IMR-90 (cell line): ENCODE results near the gene ACTBL2. TPM values are rescaled to one million over a fixed set of nuclear protein-coding genes. Genes with fewer than 3 reads are reported as not detected.

ENCODE experiments used
- ATAC-seq: fragments of 200-7000 bp; cut with Tn5 transposase; 2 replicates; pipeline ENCODE4 v1.9.1; 2020; ENCODE audit warnings: low read depth, mild to moderate bottlenecking, moderate library complexity
- BruUV-seq: library from RNA; stranded (reverse); fragments of 400-500 nt; replicated peaks from 2 replicates; lab custom pipeline; 2021; lab: Mats Ljungman, UMichigan
- CTCF ChIA-PET: fragments of 300-600 bp; formaldehyde crosslinking; extraction: SDS; loops from one replicate; lab custom pipeline; 2021; ENCODE audit warnings: antibody characterized with exemption; lab: Yijun Ruan, JAX
- POLR2A ChIA-PET: fragments of 300-600 bp; sonication (Branson Sonifier 250); formaldehyde crosslinking; loops from one replicate; lab custom pipeline; 2022; ENCODE audit warnings: antibody characterized with exemption; ENCODE audit not compliant: unreplicated experiment; lab: Charles Lee
- DNase-seq: peaks from one replicate; pipeline ENCODE4 v3.0.0; 2013
- H2AFZ ChIP-seq: replicated peaks from 2 replicates; pipeline ENCODE3; 2013; ENCODE audit warnings: low read length, mild to moderate bottlenecking; ENCODE audit not compliant: poor library complexity
- H2AK5ac ChIP-seq: 2 replicates; pipeline ENCODE4 v1.6.1; 2013; ENCODE audit warnings: low read depth, low read length, inconsistent platforms
- H2AK9ac ChIP-seq: replicated peaks from 2 replicates; pipeline ENCODE3; 2013; ENCODE audit warnings: mild to moderate bottlenecking, low read depth, low read length, moderate library complexity; ENCODE audit not compliant: poor library complexity
- H2BK120ac ChIP-seq: 2 replicates; pipeline ENCODE4 v1.6.1; 2013; ENCODE audit warnings: low read depth, low read length, inconsistent platforms
- H2BK15ac ChIP-seq: 3 replicates; pipeline ENCODE4 v1.6.1; 2013; ENCODE audit warnings: low read depth, low read length, inconsistent platforms
- H2BK20ac ChIP-seq: 2 replicates; pipeline ENCODE4 v1.6.1; 2013; ENCODE audit warnings: low read depth, mild to moderate bottlenecking, inconsistent platforms, low read length, moderate library complexity
- H2BK5ac ChIP-seq: 2 replicates; pipeline ENCODE4 v1.6.1; 2013; ENCODE audit warnings: mild to moderate bottlenecking, low read depth, low read length, inconsistent platforms; ENCODE audit not compliant: poor library complexity, severe bottlenecking
- H3K14ac ChIP-seq: replicated peaks from 2 replicates; pipeline ENCODE4 v1.6.1; 2013; ENCODE audit warnings: low read depth, low read length, inconsistent platforms
- H3K18ac ChIP-seq: 2 replicates; pipeline ENCODE4 v1.6.1; 2013; ENCODE audit warnings: low read depth, low read length, control low read depth
- H3K23ac ChIP-seq: 2 replicates; pipeline ENCODE4 v1.6.1; 2013; ENCODE audit warnings: low read depth, low read length, inconsistent platforms
- H3K27ac ChIP-seq: 2 replicates; pipeline ENCODE4 v1.5.1; 2013; ENCODE audit warnings: mild to moderate bottlenecking, control low read depth, low read length; ENCODE audit not compliant: insufficient read depth
- H3K27me3 ChIP-seq: 2 replicates; pipeline ENCODE4 v1.6.1; 2013; ENCODE audit warnings: low read length; ENCODE audit not compliant: control insufficient read depth, insufficient read depth
- H3K36me3 ChIP-seq: 2 replicates; pipeline ENCODE4 v1.6.1; 2013; ENCODE audit warnings: low read length, mixed read lengths; ENCODE audit not compliant: control insufficient read depth, insufficient read depth
- H3K4ac ChIP-seq: 2 replicates; pipeline ENCODE4 v1.6.1; 2013; ENCODE audit warnings: low read depth, low read length, inconsistent platforms
- H3K4me1 ChIP-seq: 2 replicates; pipeline ENCODE4 v1.6.1; 2013; ENCODE audit warnings: low read length, mixed read lengths; ENCODE audit not compliant: control insufficient read depth, insufficient read depth
- H3K4me2 ChIP-seq: 2 replicates; pipeline ENCODE4 v1.6.1; 2013; ENCODE audit warnings: low read depth, mild to moderate bottlenecking, control low read depth, low read length, moderate library complexity
- H3K4me3 ChIP-seq: 2 replicates; pipeline ENCODE4 v1.5.1; 2013; ENCODE audit warnings: low read depth, mild to moderate bottlenecking, control low read depth, low read length, moderate library complexity; ENCODE audit not compliant: insufficient read depth
- H3K56ac ChIP-seq: 2 replicates; pipeline ENCODE4 v1.6.1; 2013; ENCODE audit warnings: low read length, inconsistent platforms; ENCODE audit not compliant: insufficient read depth; ENCODE audit errors: extremely low read depth
- H3K79me1 ChIP-seq, 2 experiments: 2 replicates each; pipeline ENCODE4 v1.6.1; 2013; ENCODE audit warnings: low read length in 2 of 2, inconsistent platforms in 1 of 2, low read depth in 1 of 2
- H3K9ac ChIP-seq: 2 replicates; pipeline ENCODE4 v1.6.1; 2013; ENCODE audit warnings: low read depth, low read length, control low read depth
- H3K9me1 ChIP-seq: 2 replicates; pipeline ENCODE4 v1.6.1; 2013; ENCODE audit warnings: low read length, inconsistent platforms; ENCODE audit not compliant: insufficient read depth
- H3K9me3 ChIP-seq: 2 replicates; pipeline ENCODE4 v1.6.1; 2013; ENCODE audit warnings: low read length; ENCODE audit not compliant: control insufficient read depth, insufficient read depth
- H4K20me1 ChIP-seq: 2 replicates; pipeline ENCODE4 v1.6.1; 2013; ENCODE audit warnings: low read length, inconsistent platforms; ENCODE audit not compliant: insufficient read depth
- H4K5ac ChIP-seq: 2 replicates; pipeline ENCODE4 v1.6.1; 2013; ENCODE audit warnings: mild to moderate bottlenecking, low read depth, low read length, control low read depth
- H4K8ac ChIP-seq, 2 experiments: 2 replicates each; pipeline ENCODE4 v1.6.1; 2013; ENCODE audit warnings: low read depth in 2 of 2, low read length in 2 of 2, control low read depth in 1 of 2, inconsistent platforms in 1 of 2
- H4K91ac ChIP-seq: 2 replicates; pipeline ENCODE4 v1.6.1; 2013; ENCODE audit warnings: low read depth, low read length, inconsistent platforms; ENCODE audit not compliant: insufficient read depth
- CEBPB ChIP-seq: IDR thresholded peaks from 2 replicates; pipeline ENCODE4 v1.6.1; 2012; ENCODE audit warnings: low read depth, low read length, improper control_type of control experiment
- CHD1 ChIP-seq: IDR thresholded peaks from 2 replicates; pipeline ENCODE4 v1.6.1; 2012; ENCODE audit warnings: low read depth, low read length, improper control_type of control experiment
- FOS ChIP-seq: fragments of 150-350 bp; IDR thresholded peaks from 2 replicates; pipeline ENCODE4 v1.6.1; 2016; ENCODE audit warnings: low read depth, low read length
- MAFK ChIP-seq: IDR thresholded peaks from 2 replicates; pipeline ENCODE4 v1.6.1; 2012; ENCODE audit warnings: low read depth, low read length, improper control_type of control experiment
- MAZ ChIP-seq: IDR thresholded peaks from 2 replicates; pipeline ENCODE4 v1.6.1; 2012; ENCODE audit warnings: low read depth, mild to moderate bottlenecking, low read length, improper control_type of control experiment, moderate library complexity, borderline replicate concordance
- NFE2L2 ChIP-seq: fragments of 150-350 bp; IDR thresholded peaks from 2 replicates; pipeline ENCODE4 v1.6.1; 2016; ENCODE audit warnings: low read depth, mild to moderate bottlenecking, low read length
- RAD21 ChIP-seq: IDR thresholded peaks from 2 replicates; pipeline ENCODE4 v1.6.1; 2012; ENCODE audit warnings: low read length, improper control_type of control experiment
- RCOR1 ChIP-seq: IDR thresholded peaks from 2 replicates; pipeline ENCODE4 v1.6.1; 2012; ENCODE audit warnings: mild to moderate bottlenecking, low read length, improper control_type of control experiment; ENCODE audit not compliant: insufficient replicate concordance
- RFX5 ChIP-seq: IDR thresholded peaks from 2 replicates; pipeline ENCODE4 v1.8.0; 2012; ENCODE audit warnings: low read depth, mild to moderate bottlenecking, low read length, moderate library complexity
- SMC3 ChIP-seq: fragments of 150-350 bp; IDR thresholded peaks from 2 replicates; pipeline ENCODE4 v1.6.1; 2016; ENCODE audit warnings: low read depth, mild to moderate bottlenecking, antibody characterized with exemption, low read length, moderate library complexity
- WGBS, 2 experiments: methylation state at CpG; one replicate each; pipeline versions ENCODE4 v1.1.5 to v1.1.7; 2013; ENCODE audit warnings: missing lambda C conversion rate in 2 of 2; ENCODE audit not compliant: insufficient read length in 1 of 2; ENCODE audit errors: extremely low coverage in 2 of 2; 5-methylcytosine and 5-hydroxymethylcytosine counted together
- dilution Hi-C: fragments of 300-500 bp; cut with HindIII; formaldehyde crosslinking; loops from one replicate; pipeline ENCODE4 v1.14.3; 2018; ENCODE audit warnings: low sequenced_read_pairs; ENCODE audit not compliant: unreplicated experiment
- in situ Hi-C: fragments of 300-500 bp; cut with MboI; formaldehyde crosslinking; loops from 3 replicates; pipeline ENCODE4 v1.14.3; 2019; ENCODE audit warnings: low sequenced_read_pairs, inconsistent platforms, mixed read lengths
- intact Hi-C: fragments of 100-400 bp; cut with micrococcal nuclease; formaldehyde crosslinking; loops from 2 replicates; pipeline ENCODE4 v1.10.0; 2022
- polyA plus RNA-seq, 3 experiments: library from polyadenylated mRNA; depleted of rRNA; stranded (reverse); fragments of >200 nt; gene quantifications; 2 replicates each; pipeline ENCODE4 v1.2.3, GENCODE V29; 2012; ENCODE audit warnings: low replicate concordance in 1 of 3
- total RNA-seq: library from RNA; depleted of rRNA; stranded (reverse); fragments of >200 nt; gene quantifications from 2 replicates; pipeline ENCODE4 v1.2.3, GENCODE V29; 2012

Gene ACTBL2
- total and polyA plus RNA-seq, 2 of the 4 experiments (the other 2 are of a cell fraction) = 0.29 to 1.6 TPM

DNA sequence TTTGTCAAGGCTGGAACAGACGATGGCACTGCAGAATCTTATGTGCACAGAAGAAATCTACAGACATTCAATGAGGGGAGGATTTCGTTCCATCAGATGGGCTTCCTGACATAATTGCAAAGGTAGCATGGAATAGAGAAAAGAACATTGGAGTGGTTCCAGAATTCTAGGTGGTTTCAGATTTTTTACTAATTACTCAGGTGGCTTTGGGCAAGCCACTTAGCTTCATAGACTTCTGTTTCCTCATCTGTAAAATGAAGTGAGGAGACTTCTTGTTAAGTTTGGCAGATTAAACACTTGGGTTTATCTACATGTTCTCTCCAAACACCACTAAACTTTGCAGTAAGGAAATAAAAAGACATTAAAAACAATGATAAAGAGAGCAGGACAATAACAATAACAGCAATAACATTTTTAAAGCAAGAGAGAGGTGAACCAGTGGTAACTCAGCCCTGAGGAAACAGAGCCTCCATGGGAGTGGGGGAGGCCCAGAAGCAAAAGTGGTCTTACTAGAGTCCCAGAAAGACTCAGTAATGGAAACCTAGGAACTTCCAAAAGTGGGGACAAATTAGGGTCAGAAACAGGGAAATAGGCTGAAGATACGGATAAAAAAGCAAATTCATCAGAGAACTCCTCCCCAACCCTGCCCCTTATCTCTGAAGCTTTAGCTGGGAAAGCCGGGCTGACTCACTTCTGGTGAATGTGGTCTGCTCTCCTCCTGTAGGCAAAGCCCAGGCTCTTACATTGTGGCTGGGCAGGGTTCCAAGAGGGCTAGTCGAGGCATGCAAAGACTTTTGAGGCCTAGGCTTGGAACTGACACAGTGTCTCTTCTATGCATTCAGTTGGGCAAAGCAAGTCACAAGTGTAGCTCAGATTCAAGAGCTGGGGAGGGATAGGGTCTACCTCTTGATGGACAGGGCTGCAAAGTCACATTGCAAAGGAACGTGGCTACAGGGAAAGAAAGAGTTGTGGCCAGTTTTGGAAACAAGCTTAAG, 11.8 kb upstream of the ACTBL2 start:
- H3K56ac ChIP-seq = peak overlapping the region; percentile 88
- H4K5ac ChIP-seq = peak overlapping the region; percentile 94
- peak overlapping the region; percentile 99 for H2BK120ac ChIP-seq
- ATAC-seq (peak; percentile 97), DNase-seq (peak; percentile 98)
- no peaks in the 10 kb centered on the region for H3K27me3 ChIP-seq
- ChIA-PET CTCF (no interaction called here), POLR2A (interaction anchor here (1.6 kb wide), 1 partner anchor 52 kb away, joined by 4 read pairs; no protein-coding TSS in a partner anchor)
- TF ChIP-seq MAFK = 0 out of 2 replicates have a peak, but pooled peaks have one; percentile 11
- TF ChIP-seq FOS = peak; percentile 85
- no peak for TF ChIP-seq RFX5
- no peak for TF ChIP-seq CHD1
- TF ChIP-seq SMC3 = peak; percentile 33
- peak; percentile 25; the same call in 1 of the 2 replicates for TF ChIP-seq NFE2L2
- no peak for TF ChIP-seq RCOR1
- TF ChIP-seq MAZ = peak; percentile 41; the same call in 1 of the 2 replicates
- peak; percentile 46; the same call in 1 of the 2 replicates for TF ChIP-seq CEBPB
- peak; percentile 43 for TF ChIP-seq RAD21
- peak overlapping the region; percentile 94 for H2BK5ac ChIP-seq
- intact Hi-C loops = loop anchor here (1.0 to 5.0 kb wide), 4 partner anchors 47 to 693 kb away; no protein-coding TSS in a partner anchor
- H3K23ac ChIP-seq = peak overlapping the region; percentile 94
- peak overlapping the region; percentile 98 for H3K14ac ChIP-seq
- peaks cover 11% of the 10 kb centered on the region for H3K9me1 ChIP-seq
- peak overlapping the region; percentile 99 for H4K91ac ChIP-seq
- peak overlapping the region; percentile 88 for H2AK5ac ChIP-seq
- H3K9me3 ChIP-seq = no peaks in the 10 kb centered on the region
- H3K4me2 ChIP-seq = peak overlapping the region; percentile 45
- peak overlapping the region; percentile 99 for H3K4ac ChIP-seq
- H3K9ac ChIP-seq = peak overlapping the region; percentile 66
- BruUV-seq = no TSS peak
- H4K8ac ChIP-seq = peak overlapping the region; percentile 57 to 99
- dilution Hi-C loops = no loop called here
- peak overlapping the region; percentile 100 for H2BK20ac ChIP-seq
- in situ Hi-C loops = no loop called here
- peak overlapping the region; percentile 88 for H3K27ac ChIP-seq
- H3K79me1 ChIP-seq = 0 out of 4 replicates have a peak, but pooled peaks cover 0 to 2% of the 10 kb centered on the region in 2 experiments
- peak overlapping the region; percentile 87 for H2AFZ ChIP-seq
- peaks cover 16% of the 10 kb centered on the region for H3K4me1 ChIP-seq
- peak overlapping the region; percentile 94 for H3K18ac ChIP-seq
- H4K20me1 ChIP-seq = no peaks in the 10 kb centered on the region
- H3K4me3 ChIP-seq = no peak overlapping the region
- 50% methylated on average over 2 of the region's 6 CpGs; no CpG with 5 or more reads in 1 of the 2 experiments for WGBS, 2 experiments
- no peaks in the 10 kb centered on the region for H3K36me3 ChIP-seq
- H2AK9ac ChIP-seq = peak overlapping the region; percentile 81
- H2BK15ac ChIP-seq = peak overlapping the region; percentile 85
